Vagina (tissue), 2 donors: ENCODE results near the gene ZBED5.

Experiments used
- CTCF ChIP-seq, 3 experiments: fragments of 450-650 bp in 2 of 3; fragments of 200-600 bp in 1 of 3; sonication (generic) in 1 of 3; IDR thresholded peaks; one replicate each; pipeline ENCODE4 v1.5.1; 2017 to 2019; ENCODE audit warnings: antibody characterized with exemption in 3 of 3, mild to moderate bottlenecking in 2 of 3, moderate library complexity in 2 of 3
- POLR2A ChIP-seq, 2 donors: fragments of 450-650 bp; IDR thresholded peaks; one replicate each; pipeline ENCODE4 v1.6.1; 2017; ENCODE audit warnings: antibody characterized with exemption in 2 of 2, mild to moderate bottlenecking in 2 of 2, moderate library complexity in 2 of 2
- POLR2AphosphoS5 ChIP-seq, 2 donors: sonication (generic); formaldehyde crosslinking; IDR thresholded peaks; one replicate each; pipeline ENCODE4 v1.9.0; 2017; ENCODE audit warnings: antibody characterized with exemption in 2 of 2, mild to moderate bottlenecking in 2 of 2, low read depth in 1 of 2; ENCODE audit not compliant: insufficient read depth in 1 of 2

GRCh38 chr11:10898003-10898762, 40.3 kb upstream of the ZBED5 start:
- TF ChIP-seq POLR2A (IDR thresholded peaks at IDR 0.05) (no peak), CTCF (IDR thresholded peaks at IDR 0.05) (no peak), POLR2AphosphoS5 (IDR thresholded peaks at IDR 0.05; ENCODE audit: insufficient read depth in 1 of 2, low read depth in 1 of 2) (no peak)
